AG20443 (cell line): Measurements from ENCODE around the gene FAM171A1.
"Not testable (repeated sequence)": the region's sequence is repeated elsewhere in the genome, so short reads cannot be mapped to it uniquely, and the experiment has no call there.

Experiments used
- DNase-seq: peaks from one replicate; pipeline ENCODE4 v3.0.0; 2012; ENCODE audit warnings: low spot score, mixed read lengths

Gene FAM171A1

DNA sequence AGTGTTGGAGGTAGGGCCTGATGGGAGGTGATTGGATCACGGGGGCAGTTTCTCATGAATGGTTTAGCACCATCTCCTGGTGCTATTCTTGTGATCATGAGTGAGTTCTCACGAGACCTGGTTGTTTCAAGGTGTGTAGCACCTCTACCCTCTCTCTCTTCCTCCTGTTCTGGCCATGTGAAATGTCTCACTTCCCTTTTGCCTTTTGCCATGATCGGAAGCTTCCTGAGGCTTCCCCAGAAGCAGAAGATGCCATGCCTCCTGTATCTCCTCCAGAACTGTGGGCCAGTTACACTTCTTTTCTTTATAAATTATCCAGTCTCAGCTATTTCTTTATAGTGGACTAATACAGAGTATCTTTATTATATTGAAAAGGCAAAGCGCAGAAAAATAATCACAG, 90.1 kb downstream of the FAM171A1 start:
- no peak for DNase-seq

DNA sequence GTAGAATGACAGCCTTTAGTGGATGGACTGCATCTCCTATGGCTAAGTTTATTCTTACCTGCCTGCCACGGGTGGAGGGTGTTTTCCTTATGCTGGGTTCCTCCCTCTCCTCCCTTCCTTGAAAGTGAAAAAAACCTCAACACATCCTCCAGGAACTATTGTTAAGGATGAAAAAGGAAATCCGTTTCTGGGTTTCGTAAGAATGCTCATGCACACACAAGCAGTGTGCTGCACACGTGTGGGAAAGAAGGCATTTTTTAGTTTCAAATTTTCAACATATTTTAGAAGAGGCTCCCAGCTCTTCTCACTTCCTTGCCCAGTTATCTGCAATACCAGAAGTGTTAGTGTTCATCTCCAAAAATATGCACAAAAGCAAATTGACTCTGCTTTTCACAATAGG, 90.6 kb downstream of the FAM171A1 start:
- DNase-seq, result peak; percentile 52

DNA sequence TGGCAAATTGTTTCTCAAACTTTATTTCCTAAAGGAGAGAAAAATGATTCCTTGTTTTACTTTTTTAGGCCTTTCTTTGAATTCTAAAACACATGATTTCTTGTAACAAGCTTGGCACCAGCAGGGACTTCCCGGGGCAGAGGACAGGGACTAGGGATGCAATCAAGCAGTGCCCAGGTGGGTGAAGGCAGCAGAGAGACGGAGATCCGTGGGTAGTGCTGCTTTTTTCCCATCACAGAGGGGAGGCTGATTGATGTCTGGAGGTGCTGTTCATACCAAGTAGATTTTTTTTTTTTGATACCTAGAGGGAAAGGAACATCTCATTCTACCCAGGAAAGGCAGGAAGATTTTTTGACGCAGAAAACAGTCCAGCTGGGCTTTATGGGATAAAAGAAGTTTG, 91.9 kb downstream of the FAM171A1 start:
- no peak for DNase-seq

DNA sequence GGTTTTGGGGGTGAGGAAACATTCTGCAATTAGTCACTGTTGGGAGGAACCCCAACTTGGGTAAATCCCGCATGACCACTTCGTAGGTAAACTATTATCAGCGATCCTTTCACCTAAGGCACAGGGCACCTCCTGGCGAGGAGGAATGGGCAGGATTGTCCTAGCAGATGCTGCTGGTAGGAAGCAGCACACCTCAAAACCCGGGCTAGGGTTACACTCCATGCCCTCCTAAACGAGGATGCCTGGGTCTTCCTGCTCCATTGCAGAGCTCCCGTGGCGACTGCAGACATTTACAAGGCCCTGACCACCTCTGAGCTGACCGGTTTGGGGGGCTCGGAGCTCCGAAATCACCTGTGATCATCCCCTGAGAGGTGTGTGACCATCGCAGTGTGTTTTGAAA, 92.3 kb downstream of the FAM171A1 start:
- DNase-seq, result no peak

DNA sequence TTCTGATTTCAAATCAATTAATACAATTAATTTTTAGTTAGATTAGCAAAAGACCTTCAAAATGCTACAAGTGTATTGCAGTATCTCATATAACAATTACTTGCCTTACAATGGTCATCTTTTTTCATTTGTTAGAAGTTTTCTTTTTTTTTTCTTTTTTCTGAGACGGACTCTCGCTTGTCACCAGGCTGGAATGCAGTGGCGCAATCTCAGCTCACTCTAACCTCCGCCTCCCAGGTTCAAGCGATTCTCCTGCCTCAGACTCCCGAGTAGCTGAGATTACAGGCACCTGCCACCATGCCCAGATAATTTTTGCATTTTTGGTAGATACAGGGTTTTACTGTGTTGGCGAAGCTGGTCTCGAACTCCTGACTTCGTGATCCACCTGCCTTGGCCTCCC, 95.0 kb downstream of the FAM171A1 start:
- not testable (repeated sequence) for DNase-seq

DNA sequence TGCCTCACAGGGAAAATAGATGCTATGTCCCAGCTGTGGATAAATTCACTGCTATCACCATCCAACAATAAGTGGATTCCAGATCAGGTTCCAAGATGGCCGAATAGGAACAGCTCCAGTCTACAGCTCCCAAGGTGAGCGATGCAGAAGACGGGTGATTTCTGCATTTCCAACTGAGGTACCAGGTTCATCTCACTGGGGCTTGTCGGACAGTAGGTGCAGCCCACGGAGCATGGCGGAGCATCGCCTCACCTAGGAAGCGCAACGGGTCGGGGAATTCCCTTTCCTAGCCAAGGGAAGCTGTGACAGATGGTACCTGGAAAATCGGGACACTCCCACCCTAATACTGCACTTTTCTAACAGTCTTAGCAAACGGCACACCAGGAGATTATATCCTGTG, 101.3 kb downstream of the FAM171A1 start:
- DNase-seq, result not testable (repeated sequence)

DNA sequence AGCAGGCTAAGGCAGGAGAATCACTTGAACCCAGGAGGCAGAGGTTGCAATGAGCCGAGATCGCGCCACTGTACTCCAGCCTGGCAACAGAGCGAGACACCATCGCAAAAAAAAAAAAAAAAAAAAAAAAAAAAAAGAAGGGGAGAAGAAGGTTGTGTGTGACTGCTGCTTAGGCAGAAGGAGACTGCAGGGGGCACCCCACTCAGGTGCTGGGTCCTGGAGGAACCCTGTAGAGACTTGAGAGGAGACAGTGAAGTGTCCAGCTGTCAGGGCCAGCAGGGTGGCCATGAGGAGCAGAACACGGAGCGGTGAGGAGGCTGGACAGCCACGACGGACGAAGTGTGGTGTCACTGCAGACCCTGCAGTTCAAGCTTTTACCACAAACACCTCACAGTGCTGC, 103.6 kb downstream of the FAM171A1 start:
- DNase-seq, result no peak

DNA sequence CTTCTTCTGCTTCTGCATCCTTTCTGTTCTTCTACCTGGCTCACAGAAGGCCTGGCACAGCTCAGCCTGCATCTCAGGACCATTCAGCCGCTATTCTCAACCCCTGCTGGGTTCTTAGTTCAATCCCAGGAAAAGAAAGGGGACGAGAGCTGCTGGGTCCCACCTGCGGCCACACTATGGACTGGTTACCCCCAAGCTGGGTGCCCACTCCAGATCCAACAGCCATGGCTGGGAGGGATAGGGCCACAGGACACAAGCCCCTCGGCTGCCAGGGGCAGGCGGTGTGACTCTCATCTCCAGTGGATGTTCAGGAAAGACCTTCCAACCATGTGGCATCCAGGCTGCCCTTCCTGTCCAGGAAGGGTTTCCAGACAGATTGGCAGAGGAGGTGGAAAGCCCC, 105.0 kb downstream of the FAM171A1 start:
- no peak for DNase-seq

DNA sequence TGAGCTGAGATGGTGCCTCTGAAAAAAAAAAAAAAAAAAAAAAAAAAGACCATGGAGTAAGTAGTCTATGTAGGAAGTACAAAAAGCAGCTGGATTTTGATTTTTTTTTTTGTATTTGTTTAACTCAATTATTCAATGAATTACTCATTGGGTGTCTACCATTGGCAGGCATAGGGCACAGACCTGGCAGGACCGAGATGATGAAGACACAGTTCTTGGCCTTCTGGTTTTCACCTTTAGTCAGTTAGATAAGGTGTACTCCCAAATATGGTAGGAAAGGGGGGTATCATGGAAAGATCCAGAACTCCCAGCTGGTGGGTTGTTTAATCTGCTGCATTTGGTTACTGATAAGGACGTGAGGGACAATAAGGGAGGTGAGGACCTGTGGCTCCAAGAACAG, 105.5 kb downstream of the FAM171A1 start:
- DNase-seq, result no peak

DNA sequence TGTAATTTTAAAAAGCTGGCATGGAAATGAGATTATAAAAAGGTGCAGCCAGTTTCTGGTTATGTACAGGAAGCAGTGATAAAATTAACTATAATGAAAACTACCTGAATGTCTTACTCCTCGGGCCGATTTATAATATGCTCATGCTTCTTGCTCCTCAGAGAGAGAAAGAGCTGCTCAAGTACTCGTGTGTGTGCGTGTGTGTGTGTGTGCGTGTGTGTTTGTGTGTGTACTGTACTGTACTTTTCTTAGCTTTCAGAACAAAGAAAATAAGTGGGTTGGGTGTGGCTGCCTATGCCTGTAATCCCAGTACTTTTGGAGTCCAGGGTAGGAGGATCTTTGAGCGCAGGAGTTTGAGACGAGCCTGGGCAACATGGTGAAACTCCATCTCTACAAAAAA, 106.0 kb downstream of the FAM171A1 start:
- DNase-seq, result no peak

DNA sequence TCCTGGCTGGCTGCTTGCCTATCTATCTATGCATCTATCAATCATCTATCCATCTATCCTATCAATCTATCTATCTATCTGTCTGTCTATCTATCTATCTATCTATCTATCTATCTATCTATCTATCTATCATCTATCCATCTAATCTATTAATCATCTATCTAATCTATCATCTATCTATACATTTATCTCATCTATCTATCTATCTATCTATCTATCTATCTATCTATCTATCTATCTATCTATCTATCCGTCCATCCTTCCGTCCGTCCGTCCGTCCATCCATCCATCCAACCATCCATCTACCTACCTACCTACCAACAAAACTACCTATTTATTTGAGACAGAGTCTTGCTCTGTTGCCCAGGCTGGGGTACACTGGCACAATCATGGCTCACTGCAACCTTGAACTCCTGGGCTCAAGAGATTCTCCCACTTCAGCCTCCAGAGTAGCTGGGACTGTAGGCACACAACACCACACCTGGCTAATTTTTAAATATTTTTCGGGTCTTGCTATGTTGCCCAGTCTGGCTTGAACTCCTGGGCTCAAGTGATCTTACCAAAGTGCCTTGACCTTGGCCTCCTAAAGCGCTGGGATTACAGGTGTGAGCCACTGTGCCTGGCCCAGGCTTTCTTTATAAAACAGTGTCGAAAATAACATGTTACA, 107.3 kb downstream of the FAM171A1 start:
- no peak for DNase-seq

DNA sequence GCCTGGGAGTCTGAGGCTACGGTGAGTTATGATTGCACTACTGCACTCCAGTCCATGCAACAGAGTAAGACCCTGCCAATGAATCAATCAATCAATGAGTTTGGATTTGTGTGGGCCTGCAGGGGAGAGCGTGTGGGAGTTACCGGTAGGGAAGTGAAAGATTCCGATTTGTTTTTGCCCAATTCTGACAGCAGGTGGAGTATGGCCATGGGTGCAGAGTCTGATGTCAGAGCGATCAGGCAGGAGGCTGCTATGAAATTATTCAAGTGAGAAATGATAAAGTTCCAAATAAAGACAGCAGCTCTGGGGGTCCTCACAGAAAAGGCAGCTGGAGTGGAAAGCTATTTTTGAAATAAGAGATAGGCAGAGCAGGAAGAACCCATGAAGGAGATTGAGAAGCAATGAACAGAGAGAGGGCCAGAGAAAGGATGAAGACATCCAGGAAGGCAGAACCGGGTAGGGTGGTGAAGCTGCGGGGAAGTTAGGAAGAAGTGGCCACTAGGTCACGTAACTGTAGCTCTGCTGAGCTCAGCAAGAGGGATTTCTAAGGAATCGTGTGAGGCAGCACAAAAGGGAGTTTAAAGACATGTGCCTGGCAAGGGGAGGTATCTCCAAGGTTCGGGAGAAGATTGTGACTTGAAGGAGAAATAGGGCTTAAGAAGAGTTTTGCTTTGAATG, 108.9 kb downstream of the FAM171A1 start:
- DNase-seq, result peak; percentile 68

DNA sequence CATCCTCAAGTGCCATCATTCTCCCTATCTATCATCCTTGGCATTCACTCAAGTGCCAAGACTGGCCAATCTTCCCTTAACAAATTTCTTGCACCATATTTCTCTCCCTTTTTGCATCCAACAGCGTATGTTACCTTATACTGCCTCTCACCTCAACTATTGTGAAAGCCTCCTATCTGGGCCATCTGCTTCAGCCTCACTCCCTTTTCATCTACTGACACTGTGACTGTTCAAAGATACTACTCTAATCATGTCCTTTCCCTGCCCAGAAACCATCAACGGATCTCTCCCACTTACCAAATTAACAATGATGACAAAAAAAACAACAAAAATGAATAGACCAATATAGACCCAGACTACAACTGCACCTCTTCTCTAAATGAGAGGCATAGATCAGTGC, 112.0 kb downstream of the FAM171A1 start:
- no peak for DNase-seq

DNA sequence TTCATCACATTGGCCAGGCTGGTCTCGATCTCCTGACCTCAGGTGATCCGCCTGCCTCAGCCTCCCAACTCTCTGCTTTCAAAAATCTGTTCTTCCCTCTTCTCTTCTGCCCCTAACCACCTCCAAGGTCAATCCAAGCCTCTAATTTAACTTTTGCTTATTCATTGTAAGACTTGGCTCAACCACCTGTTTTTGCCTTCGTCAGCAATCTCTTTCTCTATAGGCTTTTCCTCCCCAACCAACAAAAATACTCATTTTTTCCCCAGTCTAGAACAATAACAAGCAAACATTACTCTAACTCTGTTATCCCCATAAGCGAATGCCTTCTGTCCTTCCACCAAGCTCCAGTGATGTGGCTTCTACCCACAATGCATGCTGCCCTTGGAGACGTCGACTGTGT, 112.8 kb downstream of the FAM171A1 start:
- DNase-seq, result no peak

DNA sequence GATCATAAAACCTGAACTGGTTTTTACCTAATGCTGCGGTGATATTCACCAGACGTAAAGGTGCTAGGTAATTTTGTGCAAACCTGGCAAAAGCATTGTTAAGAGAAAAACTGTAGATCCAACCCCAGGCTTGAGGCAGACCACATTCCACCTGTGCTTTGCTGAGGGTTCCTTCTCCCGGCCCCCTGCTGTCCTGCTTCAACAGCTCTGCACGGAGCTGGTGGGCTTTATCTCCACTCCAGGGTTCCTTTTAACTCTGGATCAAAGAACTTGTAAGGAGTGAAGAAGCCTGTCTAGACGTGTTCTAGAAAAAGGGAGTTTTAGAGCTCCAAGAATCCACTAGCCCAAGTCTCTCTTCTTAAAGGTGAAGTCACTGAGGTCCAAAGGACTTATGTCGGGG, 115.1 kb downstream of the FAM171A1 start:
- DNase-seq, result no peak

DNA sequence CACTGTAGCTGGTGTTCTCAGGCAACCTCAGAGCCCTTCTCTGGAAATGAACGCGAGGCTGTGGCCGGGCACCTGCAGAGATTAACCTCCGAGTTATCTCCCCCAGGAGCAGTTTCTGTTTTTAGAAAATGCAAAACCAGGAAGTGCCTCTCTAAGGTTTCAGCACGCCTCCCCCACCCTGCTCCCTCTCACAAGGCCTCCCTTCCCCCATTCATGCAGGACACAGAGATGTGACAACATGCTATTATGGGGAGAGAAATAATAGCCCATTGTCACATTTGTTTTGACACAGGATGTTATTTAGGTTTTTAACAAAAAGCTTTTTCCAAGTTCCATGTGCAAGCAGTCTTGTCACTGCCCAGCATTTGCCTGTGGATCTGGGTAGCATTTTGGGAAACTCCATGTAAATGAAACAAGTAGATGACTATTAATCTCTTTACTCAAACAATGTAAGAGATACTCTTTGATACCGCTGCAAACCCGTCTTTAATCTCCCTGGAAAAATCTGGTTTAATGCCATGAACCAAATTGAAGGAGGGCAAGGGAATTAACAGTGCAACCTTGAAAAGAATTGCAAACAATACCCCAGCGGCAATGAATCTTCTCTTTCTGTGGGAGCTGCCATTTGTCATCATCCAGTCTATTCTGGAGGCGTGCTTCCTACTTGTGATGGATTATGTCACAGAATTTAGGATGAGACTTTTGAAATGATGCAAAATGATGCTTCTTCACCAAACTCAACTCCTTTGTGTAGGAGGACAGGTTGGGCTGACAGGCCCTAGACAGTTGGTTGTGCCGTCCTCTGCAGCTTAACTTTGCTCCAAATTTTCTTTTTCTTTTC, 116.1 kb downstream of the FAM171A1 start:
- no peak for DNase-seq

DNA sequence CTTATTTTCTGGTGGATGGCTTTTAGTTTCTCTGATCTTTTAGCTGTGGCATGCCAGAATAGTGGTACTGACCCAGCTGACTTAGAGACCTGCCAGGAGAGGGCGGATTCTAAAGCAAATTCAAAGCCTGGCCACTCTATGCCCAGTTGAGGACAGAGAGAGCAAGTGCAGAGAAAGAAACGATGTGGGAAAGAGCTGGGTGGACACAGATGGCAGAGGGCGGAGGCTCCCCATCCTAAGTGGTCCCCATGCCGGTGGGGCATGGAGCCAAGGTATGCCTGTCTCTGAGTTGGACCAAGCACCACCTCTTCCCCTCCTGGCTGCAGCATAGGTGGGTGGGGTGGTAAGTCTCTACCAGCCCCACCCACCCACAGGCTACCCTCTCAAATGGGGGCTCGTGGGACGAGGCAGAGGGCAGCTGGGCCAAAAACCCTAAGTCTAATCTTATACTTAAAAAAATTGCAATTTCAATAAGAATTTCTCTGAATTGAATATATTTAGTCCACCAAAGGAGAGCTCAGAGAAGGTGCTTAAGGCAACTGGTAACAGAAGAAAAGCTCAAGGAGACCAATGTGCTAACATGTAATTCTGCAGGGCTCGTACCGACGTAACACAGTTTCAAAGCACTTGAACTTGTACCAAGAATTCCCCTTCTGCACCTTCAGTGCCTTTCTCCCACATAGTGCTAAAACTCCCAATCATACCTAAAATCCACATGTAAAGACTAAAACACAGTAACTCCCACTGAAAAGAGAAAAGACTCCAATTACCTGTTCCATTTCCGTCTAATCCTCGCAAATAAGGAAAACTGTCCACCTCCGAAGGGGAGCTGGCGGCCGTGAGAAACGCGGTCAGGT, 116.9 kb downstream of the FAM171A1 start:
- DNase-seq, result no peak

DNA sequence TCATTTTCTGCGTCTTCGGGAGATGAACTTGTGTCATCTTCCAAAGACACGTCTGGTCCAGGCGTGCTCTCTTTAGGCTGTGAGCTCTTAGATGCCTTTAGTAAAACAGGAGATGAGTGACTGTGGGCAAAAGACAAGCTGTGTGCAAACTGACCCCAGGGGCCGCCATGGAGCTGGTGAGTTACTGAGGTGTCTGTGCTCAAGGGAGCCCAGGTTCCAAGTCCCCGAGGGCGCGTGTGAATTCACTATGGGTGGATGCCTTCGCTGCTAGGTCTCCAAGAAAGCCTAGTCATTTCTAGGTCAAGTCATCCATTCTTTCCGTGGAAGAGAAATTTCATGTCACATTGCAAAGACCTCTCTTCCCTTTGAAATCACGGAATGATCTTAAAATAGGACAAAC, 118.7 kb downstream of the FAM171A1 start:
- no peak for DNase-seq

DNA sequence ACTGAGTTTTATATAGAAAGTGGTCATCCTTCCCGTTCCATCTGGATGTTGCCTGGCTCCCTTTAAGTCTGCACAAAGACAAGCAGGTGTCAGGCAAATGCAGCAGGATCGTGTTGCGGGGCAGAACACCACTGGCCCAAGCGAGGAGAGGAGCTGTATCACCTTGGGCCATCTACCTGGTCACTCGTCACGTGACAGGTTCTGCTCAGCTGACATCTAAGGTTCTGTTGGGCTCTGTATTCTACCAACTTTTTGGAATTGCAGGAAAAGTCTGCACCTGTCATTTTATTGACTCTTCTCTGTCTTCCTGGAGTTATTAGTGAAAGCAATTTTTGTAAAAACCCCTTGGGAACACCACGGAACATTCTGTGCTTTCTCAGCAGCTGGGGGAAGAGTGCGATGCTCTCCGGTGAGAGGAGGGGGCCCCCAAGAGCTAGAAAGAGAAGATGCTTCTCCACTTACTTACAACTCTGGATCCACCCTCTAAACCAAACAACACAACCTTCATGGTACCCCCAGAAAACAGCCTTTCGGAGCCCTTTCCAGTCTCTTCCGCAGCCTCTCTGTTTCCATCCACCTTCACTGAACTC, 119.2 kb downstream of the FAM171A1 start:
- no peak for DNase-seq

DNA sequence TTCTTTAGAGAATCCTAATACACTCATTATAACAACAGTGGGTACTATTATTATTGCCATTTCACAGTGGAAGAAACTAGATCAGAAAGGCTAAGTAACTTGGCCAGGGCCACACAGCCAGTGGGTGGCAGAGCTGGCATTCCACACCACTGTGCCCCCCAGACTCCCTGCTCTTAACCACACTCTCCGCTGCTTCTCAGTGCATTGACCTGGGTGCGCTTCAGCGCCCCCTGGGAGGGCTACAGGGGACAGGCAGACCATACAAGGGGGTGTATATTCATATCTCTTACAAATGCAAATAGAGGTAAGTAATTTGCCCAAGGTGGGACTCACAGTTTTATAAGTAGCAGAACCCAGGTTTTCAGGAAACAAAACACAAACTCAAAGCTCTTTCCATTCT, 125.6 kb downstream of the FAM171A1 start:
- no peak for DNase-seq

DNA sequence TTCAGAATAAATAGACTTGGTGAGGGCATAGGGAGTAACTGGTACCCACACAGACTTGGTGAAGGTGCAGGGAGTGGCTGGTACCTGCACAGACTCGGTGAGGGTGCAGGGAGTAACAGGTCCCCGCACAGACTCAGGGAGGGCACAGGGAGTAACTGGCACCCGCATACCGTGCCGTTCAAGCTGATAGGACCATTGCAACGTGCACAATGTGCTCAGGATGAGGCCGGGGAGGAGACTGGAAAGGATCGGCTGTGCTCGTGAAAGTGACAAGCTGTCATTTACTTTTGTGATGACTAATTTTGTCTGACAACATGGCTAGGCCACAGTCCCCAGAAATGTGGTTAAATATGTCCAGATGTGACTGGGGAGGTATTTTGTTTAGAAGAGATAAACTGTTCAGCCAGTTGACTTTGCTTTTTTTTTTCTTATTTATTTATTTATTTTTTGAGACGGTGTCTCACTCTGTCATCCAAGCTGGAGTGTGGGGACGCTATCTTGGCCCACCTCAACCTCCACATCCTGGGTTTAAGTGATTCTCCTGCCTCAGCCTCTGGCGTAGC, 126.4 kb downstream of the FAM171A1 start:
- no peak for DNase-seq
